ENCODE results near the gene PDHA1. TPM values are rescaled to one million over a fixed set of nuclear protein-coding genes. Genes with fewer than 3 reads are reported as not detected.

Gene PDHA1
- total RNA-seq, 1 donor from 2014 or later = 222 TPM

GRCh38 chrX:19388741-19389140 is 45.0 kb downstream of the PDHA1 start:
- no peak overlapping the region for H3K4me3 Mint-ChIP-seq
- H3K27me3 Mint-ChIP-seq = no peaks in the 10 kb centered on the region
- H3K4me1 Mint-ChIP-seq = no peaks in the 10 kb centered on the region
- H3K27ac Mint-ChIP-seq = no peak overlapping the region
- no peaks in the 10 kb centered on the region for H3K36me3 Mint-ChIP-seq (ENCODE audit: low read depth)
- no peak for DNase-seq
- no peaks in the 10 kb centered on the region for H3K9me3 Mint-ChIP-seq
- intact Hi-C loops (cut with micrococcal nuclease) = no loop called here

GRCh38 chrX:19389227-19389845 is 45.6 kb downstream of the PDHA1 start:
- no peak overlapping the region for H3K4me3 Mint-ChIP-seq
- no peaks in the 10 kb centered on the region for H3K27me3 Mint-ChIP-seq
- intact Hi-C loops (cut with micrococcal nuclease) = no loop called here
- DNase-seq = no peak
- H3K9me3 Mint-ChIP-seq = no peaks in the 10 kb centered on the region
- no peaks in the 10 kb centered on the region for H3K4me1 Mint-ChIP-seq
- no peaks in the 10 kb centered on the region for H3K36me3 Mint-ChIP-seq (ENCODE audit: low read depth)
- H3K27ac Mint-ChIP-seq = no peak overlapping the region

GRCh38 chrX:19392078-19392477 is 48.4 kb downstream of the PDHA1 start:
- Mint-ChIP-seq H3K4me3 (no peak overlapping the region), H3K9me3 (no peaks in the 10 kb centered on the region), H3K36me3 (ENCODE audit: low read depth) (no peaks in the 10 kb centered on the region), H3K4me1 (no peaks in the 10 kb centered on the region), H3K27ac (no peak overlapping the region), H3K27me3 (no peaks in the 10 kb centered on the region)
- intact Hi-C loops (cut with micrococcal nuclease) = no loop called here
- no peak for DNase-seq

- no peaks in the 10 kb centered on the region for H3K27me3 Mint-ChIP-seq
- H3K4me3 Mint-ChIP-seq = no peak overlapping the region
- H3K27ac Mint-ChIP-seq = no peak overlapping the region
- H3K9me3 Mint-ChIP-seq = no peaks in the 10 kb centered on the region
- intact Hi-C loops (cut with micrococcal nuclease) = no loop called here
- no peaks in the 10 kb centered on the region for H3K36me3 Mint-ChIP-seq (ENCODE audit: low read depth)
- DNase-seq = no peak
- no peaks in the 10 kb centered on the region for H3K4me1 Mint-ChIP-seq
These were observed 49.0 kb downstream of the PDHA1 start for GRCh38 chrX:19392703-19393102.

- Mint-ChIP-seq H3K27ac (no peak overlapping the region), H3K4me3 (no peak overlapping the region), H3K36me3 (ENCODE audit: low read depth) (no peaks in the 10 kb centered on the region), H3K27me3 (peaks cover 9% of the 10 kb centered on the region), H3K9me3 (no peaks in the 10 kb centered on the region), H3K4me1 (no peaks in the 10 kb centered on the region)
- intact Hi-C loops (cut with micrococcal nuclease) = no loop called here
- DNase-seq = no peak
These were observed 60.0 kb downstream of the PDHA1 start for GRCh38 chrX:19403696-19404095.

GRCh38 chrX:19410259-19410658 is 66.5 kb downstream of the PDHA1 start:
- Mint-ChIP-seq H3K36me3 (ENCODE audit: low read depth) (no peaks in the 10 kb centered on the region), H3K27me3 (no peaks in the 10 kb centered on the region), H3K27ac (no peak overlapping the region), H3K4me1 (no peaks in the 10 kb centered on the region), H3K4me3 (no peak overlapping the region), H3K9me3 (no peaks in the 10 kb centered on the region)
- intact Hi-C loops (cut with micrococcal nuclease) = no loop called here
- no peak for DNase-seq

Other genes starting within 250 kb of the PDHA1 start
- gene ADGRG2, start 221.5 kb upstream of the PDHA1 start, total RNA-seq = not detected in 2 replicates
- gene MAP3K15, start 171.6 kb downstream of the PDHA1 start, total RNA-seq = 0.31 and 0.37 TPM in 2 replicates